GM18526 (cell line): ENCODE results near the gene SLC25A31.
A peak's percentile ranks its signal among the peaks of the same experiment; 100 is the strongest.

Source experiments
- POLR2A ChIP-seq: IDR thresholded peaks from 3 replicates; pipeline ENCODE4 v1.6.1; 2011; ENCODE audit not compliant: insufficient read length; ENCODE audit errors: extremely low read depth

Gene SLC25A31

GRCh38 chr4:127759893-127760292 is 29.7 kb downstream of the SLC25A31 start:
- TF ChIP-seq POLR2A = no peak

GRCh38 chr4:127771535-127772275 is 41.5 kb downstream of the SLC25A31 start:
- no peak for TF ChIP-seq POLR2A

- no peak for TF ChIP-seq POLR2A
Observed at GRCh38 chr4:127772769-127773671, 42.8 kb downstream of the SLC25A31 start.

DNA sequence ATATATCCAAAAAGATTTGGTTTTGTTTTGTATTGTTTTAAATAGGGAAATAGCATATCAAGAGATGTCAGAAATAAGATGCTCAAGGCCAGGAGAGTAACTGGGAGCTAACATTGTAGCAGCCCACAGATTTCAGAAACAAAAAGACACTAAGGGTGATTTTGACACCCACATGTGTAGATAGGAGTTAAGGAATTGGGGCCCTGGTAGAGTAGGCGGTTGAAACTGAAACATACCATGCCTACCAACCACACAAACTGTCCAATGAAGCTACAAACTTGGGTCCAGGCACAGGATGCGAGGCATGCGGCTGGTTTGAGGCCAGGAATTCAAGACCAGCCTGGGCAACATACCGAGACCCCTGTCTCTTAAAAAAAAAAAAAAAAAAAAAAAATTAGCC is 45.6 kb downstream of the SLC25A31 start:
- TF ChIP-seq POLR2A = no peak

DNA sequence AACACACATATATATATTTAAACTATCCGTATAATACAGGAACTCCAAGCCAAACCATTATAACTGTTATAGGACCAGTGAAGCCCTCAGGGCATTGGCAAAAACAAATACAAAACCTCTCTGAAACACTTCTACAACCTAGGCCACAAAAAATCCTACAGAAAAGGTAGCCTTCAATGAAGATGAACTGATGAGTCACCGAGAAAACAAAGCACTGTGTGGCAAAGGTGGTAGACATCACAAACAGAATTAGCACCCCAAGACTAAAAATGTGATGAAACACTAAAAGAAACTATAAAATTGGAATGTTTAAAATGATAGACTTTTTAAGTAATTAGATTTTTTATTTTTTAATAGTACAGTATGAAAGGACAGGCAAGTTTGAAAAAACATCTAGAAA is 46.4 kb downstream of the SLC25A31 start:
- TF ChIP-seq POLR2A = no peak

DNA sequence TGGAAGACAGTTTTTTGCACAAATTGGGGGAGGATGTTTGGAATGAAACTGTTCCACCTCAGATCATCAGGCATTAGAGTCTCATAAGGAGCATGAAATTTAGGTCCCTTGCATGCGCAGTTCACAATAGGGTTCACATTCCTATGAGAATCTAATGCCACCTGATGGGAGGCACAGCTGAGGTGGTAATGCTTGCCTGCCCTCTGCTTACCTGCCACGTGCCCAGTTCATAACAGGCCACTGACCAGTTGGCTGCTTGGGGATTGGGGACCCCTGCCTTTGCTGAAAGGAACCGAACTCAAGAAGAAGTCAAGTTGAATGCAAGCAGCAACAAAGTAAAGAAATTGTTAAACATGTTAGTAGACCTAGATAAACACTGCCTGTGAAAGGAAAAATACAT is 47.3 kb downstream of the SLC25A31 start:
- no peak for TF ChIP-seq POLR2A

- no peak for TF ChIP-seq POLR2A
Observed at GRCh38 chr4:127778102-127778501, 47.9 kb downstream of the SLC25A31 start.

- no peak for TF ChIP-seq POLR2A
Observed at GRCh38 chr4:127780598-127780997, 50.4 kb downstream of the SLC25A31 start.

- no peak for TF ChIP-seq POLR2A
Observed at GRCh38 chr4:127781300-127782024, 51.3 kb downstream of the SLC25A31 start.

- TF ChIP-seq POLR2A = no peak
Observed at GRCh38 chr4:127782025-127782274, 51.8 kb downstream of the SLC25A31 start.

GRCh38 chr4:127782275-127783025 is 52.2 kb downstream of the SLC25A31 start, which contains the start of gene HSPA4L:
HSPA4L (plus strand) TSS chr4:127782322; CDS start chr4:127782551, 229 bp downstream.
- TF ChIP-seq POLR2A = peak; percentile 79

- no peak for TF ChIP-seq POLR2A
Observed at GRCh38 chr4:127783026-127783769, 53.0 kb downstream of the SLC25A31 start.

DNA sequence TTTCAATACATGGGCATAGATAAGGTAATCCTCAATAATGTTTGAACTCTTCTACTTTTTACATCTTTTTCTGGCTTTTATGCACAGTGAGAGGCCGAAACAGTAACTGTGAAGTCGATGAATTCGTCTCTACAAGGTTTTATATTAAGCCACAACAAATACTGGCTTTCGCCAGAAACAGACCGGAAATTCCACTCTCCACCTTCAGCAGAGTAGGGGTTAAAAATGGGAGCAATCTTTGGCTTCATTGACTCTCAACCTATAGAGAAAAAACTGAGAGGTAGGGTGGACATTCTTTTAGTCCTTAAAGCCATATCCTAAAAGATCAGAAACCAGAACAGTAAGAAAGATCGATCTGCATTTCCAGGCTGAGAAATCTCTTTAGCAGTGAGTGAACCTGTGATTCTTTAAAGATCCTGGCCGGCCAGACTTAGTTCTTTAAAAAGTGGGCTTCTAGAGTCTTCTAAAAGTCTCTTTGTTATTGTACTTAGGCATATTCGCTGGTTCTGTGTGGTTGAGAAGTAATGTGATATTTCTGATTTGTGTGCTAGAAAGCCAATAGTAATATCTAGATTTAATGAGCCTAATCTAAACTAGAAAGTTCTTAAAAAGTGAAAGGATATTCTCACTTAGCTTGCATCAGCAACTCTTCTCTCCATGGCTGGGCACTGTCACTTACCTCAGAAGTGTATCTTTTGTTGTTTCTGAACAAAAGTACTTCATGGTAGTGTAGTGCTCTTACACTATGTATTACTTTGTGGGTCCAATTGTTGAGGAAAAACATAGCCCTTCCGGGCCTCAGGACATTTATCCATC is 54.0 kb downstream of the SLC25A31 start:
- no peak for TF ChIP-seq POLR2A

DNA sequence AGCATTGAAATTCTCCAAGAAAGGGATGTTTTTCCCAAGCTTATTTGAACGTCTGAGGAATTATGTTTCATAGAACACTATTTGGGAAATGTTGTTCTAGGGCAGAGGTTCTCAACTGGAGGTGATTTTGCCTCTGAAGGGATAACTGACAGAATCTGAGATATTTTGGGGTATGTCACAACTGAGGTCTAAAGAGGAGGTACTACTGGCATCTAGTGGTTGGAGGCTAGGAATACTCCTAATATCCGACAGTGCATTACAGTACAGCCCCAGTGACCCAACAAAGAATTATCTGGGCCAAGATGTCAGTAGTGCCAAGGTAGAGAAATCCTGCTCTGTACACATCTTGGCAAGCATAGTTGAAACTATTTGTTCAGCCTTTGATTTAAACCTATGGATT is 58.3 kb downstream of the SLC25A31 start:
- no peak for TF ChIP-seq POLR2A

DNA sequence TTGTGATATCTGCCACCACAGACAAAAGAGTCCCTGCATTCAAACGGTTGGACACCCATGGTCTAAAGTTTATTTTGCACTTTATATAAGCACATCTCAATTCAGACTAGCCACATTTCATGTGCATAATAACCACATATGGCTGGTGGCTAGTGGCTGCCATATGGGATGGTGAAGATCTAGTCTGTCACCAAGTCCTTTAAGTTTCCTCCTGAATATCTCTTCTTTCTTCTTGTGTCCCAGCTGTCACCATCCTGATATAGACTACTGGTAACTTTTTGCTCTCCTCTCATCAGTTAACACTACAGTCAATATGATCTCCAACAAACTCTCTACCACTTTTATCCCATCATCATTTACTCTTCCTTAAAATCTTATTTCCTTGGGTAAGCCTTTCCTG is 61.2 kb downstream of the SLC25A31 start:
- no peak for TF ChIP-seq POLR2A
